CD14-positive monocyte (primary cell): Measurements from ENCODE around the gene TMEM244. TPM values are rescaled to one million over a fixed set of nuclear protein-coding genes. Genes with fewer than 3 reads are reported as not detected.

Experiments
- DNase-seq, 3 donors: peaks; one replicate each; pipeline ENCODE4 v3.0.0-alpha.2; 2011 to 2022
- H2AFZ ChIP-seq: 2 replicates; pipeline ENCODE4 v1.6.0; 2012; ENCODE audit warnings: mild to moderate bottlenecking, low read depth, low read length, inconsistent platforms; ENCODE audit not compliant: insufficient read depth, poor library complexity, severe bottlenecking
- H3K27ac ChIP-seq, 2 donors: 1 replicate in 1 of 2; 2 replicates in 1 of 2; pipeline ENCODE4 v1.5.1; 2012 to 2013; ENCODE audit warnings: low read length in 2 of 2, control low read depth in 1 of 2, inconsistent platforms in 1 of 2, low read depth in 1 of 2, mild to moderate bottlenecking in 1 of 2
- H3K27me3 ChIP-seq, 2 donors: one replicate each; pipeline versions ENCODE4 v1.6.0 to v1.6.1; 2011 to 2013; ENCODE audit warnings: low read length in 2 of 2; ENCODE audit not compliant: control insufficient read depth in 2 of 2, insufficient read depth in 2 of 2
- H3K36me3 ChIP-seq, 2 donors: replicated peaks in 1 of 2; 1 replicate in 1 of 2; 2 replicates in 1 of 2; pipeline versions ENCODE4 v1.5.1 to v1.6.1; 2012 to 2013; ENCODE audit warnings: low read length in 2 of 2, control low read depth in 1 of 2, inconsistent platforms in 1 of 2, mild to moderate bottlenecking in 1 of 2; ENCODE audit not compliant: insufficient read depth in 2 of 2, control insufficient read depth in 1 of 2
- H3K4me1 ChIP-seq, 2 donors: 1 replicate in 1 of 2; 2 replicates in 1 of 2; pipeline versions ENCODE4 v1.5.1 to v1.6.1; 2012 to 2013; ENCODE audit warnings: low read length in 2 of 2, control low read depth in 1 of 2, inconsistent platforms in 1 of 2, mild to moderate bottlenecking in 1 of 2, moderate library complexity in 1 of 2; ENCODE audit not compliant: insufficient read depth in 2 of 2, control insufficient read depth in 1 of 2
- H3K4me2 ChIP-seq: replicated peaks from 2 replicates; pipeline ENCODE3; 2012; ENCODE audit warnings: low read length, moderate library complexity, mild to moderate bottlenecking; ENCODE audit not compliant: poor library complexity, severe bottlenecking; ENCODE audit errors: extremely low read depth
- H3K4me3 ChIP-seq, 3 experiments: fragments of 200-600 bp in 1 of 3; sonication (generic) in 1 of 3; replicated peaks in 1 of 3; 1 replicate in 2 of 3; 2 replicates in 1 of 3; pipeline ENCODE4 v1.5.1; 2011 to 2013; ENCODE audit warnings: low read length in 3 of 3, mild to moderate bottlenecking in 3 of 3, control low read depth in 2 of 3, low read depth in 2 of 3, inconsistent platforms in 1 of 3, moderate library complexity in 1 of 3
- H3K79me2 ChIP-seq: 2 replicates; pipeline ENCODE4 v1.6.0; 2012; ENCODE audit warnings: mild to moderate bottlenecking, control low read depth, inconsistent platforms, low read length, moderate library complexity; ENCODE audit not compliant: insufficient read depth
- H3K9ac ChIP-seq: 2 replicates; pipeline ENCODE4 v1.6.0; 2017; ENCODE audit warnings: low read length, mild to moderate bottlenecking; ENCODE audit not compliant: insufficient read depth, poor library complexity, severe bottlenecking
- H3K9me3 ChIP-seq, 2 donors: replicated peaks in 1 of 2; 1 replicate in 1 of 2; 2 replicates in 1 of 2; pipeline versions ENCODE4 v1.5.1 to v1.6.1; 2012 to 2013; ENCODE audit warnings: low read length in 2 of 2, control low read depth in 1 of 2; ENCODE audit not compliant: control insufficient read depth in 1 of 2, insufficient read depth in 1 of 2
- H4K20me1 ChIP-seq: 2 replicates; pipeline ENCODE4 v1.6.0; 2012; ENCODE audit warnings: mild to moderate bottlenecking, low read length, control low read depth, moderate library complexity; ENCODE audit not compliant: insufficient read depth
- H3K27ac Mint-ChIP-seq, 7 donors: one replicate each; pipeline ENCODE4 v1.8.0; 2020; ENCODE audit warnings: mild to moderate bottlenecking in 7 of 7, mixed read lengths in 7 of 7, moderate library complexity in 6 of 7, inconsistent platforms in 2 of 7
- H3K27me3 Mint-ChIP-seq, 3 donors: one replicate each; pipeline ENCODE4 v1.8.0; 2021 to 2022; ENCODE audit warnings: low read depth in 3 of 3, mild to moderate bottlenecking in 3 of 3, mixed read lengths in 3 of 3, moderate library complexity in 3 of 3, inconsistent platforms in 1 of 3
- H3K36me3 Mint-ChIP-seq, 2 donors: one replicate each; pipeline ENCODE4 v1.8.0; 2020; ENCODE audit warnings: mixed read lengths in 2 of 2, inconsistent platforms in 1 of 2, mild to moderate bottlenecking in 1 of 2
- H3K4me1 Mint-ChIP-seq: one replicate; pipeline ENCODE4 v1.8.0; 2020; ENCODE audit warnings: mild to moderate bottlenecking, mixed read lengths
- H3K4me3 Mint-ChIP-seq, 2 donors: one replicate each; pipeline ENCODE4 v1.8.0; 2020; ENCODE audit warnings: mild to moderate bottlenecking in 2 of 2, mixed read lengths in 2 of 2, moderate library complexity in 1 of 2
- H3K9me3 Mint-ChIP-seq, 7 donors: one replicate each; pipeline ENCODE4 v1.8.0; 2020 to 2022; ENCODE audit warnings: mixed read lengths in 7 of 7, mild to moderate bottlenecking in 6 of 7, moderate library complexity in 6 of 7, inconsistent platforms in 2 of 7
- WGBS: methylation state at CpG from one replicate; pipeline ENCODE4 v1.1.5; 2013; ENCODE audit warnings: missing lambda C conversion rate; ENCODE audit not compliant: insufficient coverage; 5-methylcytosine and 5-hydroxymethylcytosine counted together
- intact Hi-C, 2 donors: fragments of 100-400 bp; cut with micrococcal nuclease; formaldehyde crosslinking; loops; one replicate each; pipeline versions ENCODE4 v1.15.0 to v1.15.1; 2023
- polyA plus RNA-seq, 3 donors: library from polyadenylated mRNA; depleted of rRNA in 1 of 3; unstranded in 2 of 3; stranded (reverse) in 1 of 3; fragments of 300-500 nt in 2 of 3; fragments of >200 nt in 1 of 3; fragmentation: Illumina TruSeq in 2 of 3; gene quantifications; 1 replicate in 2 of 3; 2 replicates in 1 of 3; pipeline ENCODE4 v1.2.3, GENCODE V29; 2012 to 2021
- TF ChIP-seq, protein P1 (sequence below): fragments of 200-600 bp; IDR thresholded peaks from one replicate; pipeline ENCODE4 v1.8.0; 2022; ENCODE audit warnings: antibody characterized with exemption, mild to moderate bottlenecking

TMEM244 gene
- polyA plus RNA-seq, 3 donors, result not detected

DNA sequence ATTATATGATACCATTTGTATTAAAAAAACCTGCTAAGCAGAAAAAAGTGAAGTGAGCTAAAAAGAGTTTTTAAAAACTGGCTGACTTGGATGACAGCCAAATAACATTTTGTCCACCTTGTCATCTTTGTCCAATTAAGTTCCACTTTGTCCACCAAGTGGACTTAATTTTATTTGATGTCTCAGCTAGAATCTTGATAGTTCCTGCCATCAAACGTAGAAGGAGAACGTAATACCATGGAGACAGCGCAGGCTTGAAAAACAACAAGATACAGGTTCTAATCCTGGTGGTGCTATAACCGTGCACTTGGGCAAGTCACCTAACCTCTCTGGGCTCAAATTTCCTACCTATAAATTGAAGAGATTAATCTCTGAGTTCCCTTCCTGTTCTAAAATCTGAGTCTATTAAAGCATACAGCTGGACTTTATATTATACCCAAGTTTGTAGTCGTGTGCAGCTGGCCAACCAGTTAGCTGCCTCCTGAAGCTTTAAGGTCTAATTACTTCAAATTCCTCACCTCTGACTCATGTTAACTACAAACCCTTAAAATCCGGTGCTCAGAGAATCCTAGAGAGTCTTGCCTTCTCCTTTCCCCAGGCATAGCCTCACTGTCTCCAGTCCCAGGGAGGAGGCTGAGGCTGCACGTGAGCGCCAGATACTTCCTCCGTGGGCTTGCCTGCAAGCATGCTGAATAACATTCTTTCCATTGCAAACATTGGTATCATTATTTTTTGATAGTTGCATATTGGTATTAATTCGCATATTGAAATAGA is 16.8 kb downstream of the TMEM244 start:
- Histone ChIP-seq H3K36me3 (no peaks in the 10 kb centered on the region), H3K4me2 (no peak overlapping the region), H3K27me3 (no peaks in the 10 kb centered on the region), H3K4me1 (no peaks in the 10 kb centered on the region), H3K27ac (no peak overlapping the region), H3K4me3 (no peak overlapping the region), H4K20me1 (no peaks in the 10 kb centered on the region), H3K9ac (no peak overlapping the region), H2AFZ (no peak overlapping the region), H3K79me2 (no peaks in the 10 kb centered on the region), H3K9me3 (no peaks in the 10 kb centered on the region)
- no peak overlapping the region for H3K27ac Mint-ChIP-seq
- TF ChIP-seq, protein P1, sequence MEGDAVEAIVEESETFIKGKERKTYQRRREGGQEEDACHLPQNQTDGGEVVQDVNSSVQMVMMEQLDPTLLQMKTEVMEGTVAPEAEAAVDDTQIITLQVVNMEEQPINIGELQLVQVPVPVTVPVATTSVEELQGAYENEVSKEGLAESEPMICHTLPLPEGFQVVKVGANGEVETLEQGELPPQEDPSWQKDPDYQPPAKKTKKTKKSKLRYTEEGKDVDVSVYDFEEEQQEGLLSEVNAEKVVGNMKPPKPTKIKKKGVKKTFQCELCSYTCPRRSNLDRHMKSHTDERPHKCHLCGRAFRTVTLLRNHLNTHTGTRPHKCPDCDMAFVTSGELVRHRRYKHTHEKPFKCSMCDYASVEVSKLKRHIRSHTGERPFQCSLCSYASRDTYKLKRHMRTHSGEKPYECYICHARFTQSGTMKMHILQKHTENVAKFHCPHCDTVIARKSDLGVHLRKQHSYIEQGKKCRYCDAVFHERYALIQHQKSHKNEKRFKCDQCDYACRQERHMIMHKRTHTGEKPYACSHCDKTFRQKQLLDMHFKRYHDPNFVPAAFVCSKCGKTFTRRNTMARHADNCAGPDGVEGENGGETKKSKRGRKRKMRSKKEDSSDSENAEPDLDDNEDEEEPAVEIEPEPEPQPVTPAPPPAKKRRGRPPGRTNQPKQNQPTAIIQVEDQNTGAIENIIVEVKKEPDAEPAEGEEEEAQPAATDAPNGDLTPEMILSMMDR, result no peak
- no peak for DNase-seq
- peaks cover 0 to 5% (median 0%) of the 10 kb centered on the region in 7 donors for H3K9me3 Mint-ChIP-seq
- WGBS, result 96% methylated on average over 4 of the region's 10 CpGs
- intact Hi-C loops, result no loop called here
- no peak overlapping the region for H3K4me3 Mint-ChIP-seq
- no peaks in the 10 kb centered on the region for H3K4me1 Mint-ChIP-seq
- H3K27me3 Mint-ChIP-seq, result no peaks in the 10 kb centered on the region
- no peaks in the 10 kb centered on the region for H3K36me3 Mint-ChIP-seq

DNA sequence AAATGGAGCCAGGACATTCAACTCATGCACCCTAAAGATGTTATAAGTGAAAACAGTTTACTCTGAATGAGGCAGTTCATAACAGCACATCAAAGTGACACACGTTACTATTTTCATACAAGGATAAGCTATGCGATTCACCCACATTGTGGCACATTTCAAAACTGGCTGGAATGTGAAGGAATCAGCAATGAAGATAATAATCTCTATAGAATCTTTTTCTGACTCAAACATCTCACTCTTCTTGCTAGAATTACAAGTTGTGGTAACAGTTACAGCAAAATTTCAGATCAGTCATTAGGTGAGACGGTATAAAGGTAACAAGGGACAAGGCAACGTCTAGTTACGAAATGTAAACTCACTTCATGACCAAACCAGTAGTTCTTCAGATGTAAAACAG is 17.5 kb downstream of the TMEM244 start:
- Mint-ChIP-seq H3K27me3 (no peaks in the 10 kb centered on the region), H3K36me3 (no peaks in the 10 kb centered on the region), H3K4me1 (no peaks in the 10 kb centered on the region), H3K27ac (no peak overlapping the region), H3K4me3 (no peak overlapping the region), H3K9me3 (peaks cover 0 to 5% (median 2%) of the 10 kb centered on the region in 7 donors)
- no peak overlapping the region for H3K9ac ChIP-seq
- H4K20me1 ChIP-seq, result no peaks in the 10 kb centered on the region
- H3K4me1 ChIP-seq, result no peaks in the 10 kb centered on the region
- H3K79me2 ChIP-seq, result no peaks in the 10 kb centered on the region
- no peaks in the 10 kb centered on the region for H3K9me3 ChIP-seq
- H2AFZ ChIP-seq, result no peak overlapping the region
- WGBS, result no CpG with 5 or more reads among the region's 5 CpGs
- TF ChIP-seq, protein P1, result no peak
- no peak for DNase-seq
- no peak overlapping the region for H3K4me3 ChIP-seq
- no peak overlapping the region for H3K4me2 ChIP-seq
- H3K27me3 ChIP-seq, result no peaks in the 10 kb centered on the region
- H3K36me3 ChIP-seq, result no peaks in the 10 kb centered on the region
- no peak overlapping the region for H3K27ac ChIP-seq
- intact Hi-C loops, result no loop called here
